A673 (cell line): ENCODE measurements around the gene CLDN20. TPM values are rescaled to one million over a fixed set of nuclear protein-coding genes. Genes with fewer than 3 reads are reported as not detected.

Experiments
- BruUV-seq: library from RNA; stranded (reverse); fragments of 400-500 nt; replicated peaks from 2 replicates; lab custom pipeline; 2021; lab: Mats Ljungman, UMichigan
- CTCF ChIA-PET: fragments of 300-600 bp; sonication (Branson Sonifier 250); formaldehyde crosslinking; loops from one replicate; lab custom pipeline; 2022; ENCODE audit warnings: antibody characterized with exemption; lab: Charles Lee
- POLR2A ChIA-PET: fragments of 300-600 bp; sonication (Branson Sonifier 250); formaldehyde crosslinking; loops from one replicate; lab custom pipeline; 2022; ENCODE audit warnings: antibody characterized with exemption; ENCODE audit not compliant: low non-redundant PET; lab: Charles Lee
- DNase-seq: peaks from one replicate; pipeline ENCODE4 v3.0.0-alpha.2; 2015; ENCODE audit warnings: low spot score
- H3K27ac ChIP-seq: fragments of 200-600 bp; sonication (generic); 2 replicates; pipeline ENCODE4 v1.5.1; 2016; ENCODE audit warnings: mixed run types, low read depth, mild to moderate bottlenecking, mixed read lengths, antibody characterized with exemption, low read length; ENCODE audit not compliant: poor library complexity, severe bottlenecking
- H3K27me3 ChIP-seq: fragments of 200-600 bp; sonication (generic); replicated peaks from 2 replicates; pipeline ENCODE4 v1.6.1; 2017; ENCODE audit warnings: mixed run types, low read depth, mild to moderate bottlenecking, mixed read lengths, antibody characterized with exemption, low read length; ENCODE audit not compliant: insufficient read depth, poor library complexity
- H3K36me3 ChIP-seq: fragments of 200-600 bp; sonication (generic); 2 replicates; pipeline ENCODE4 v1.6.1; 2016; ENCODE audit warnings: mixed run types, mild to moderate bottlenecking, mixed read lengths, antibody characterized with exemption, low read length; ENCODE audit not compliant: insufficient read depth, poor library complexity, severe bottlenecking
- H3K4me1 ChIP-seq: fragments of 200-600 bp; sonication (generic); 2 replicates; pipeline ENCODE4 v1.6.1; 2017; ENCODE audit warnings: mixed run types, mild to moderate bottlenecking, mixed read lengths, antibody characterized with exemption, low read length; ENCODE audit not compliant: insufficient read depth, poor library complexity, severe bottlenecking
- H3K4me3 ChIP-seq: fragments of 200-600 bp; sonication (generic); 2 replicates; pipeline ENCODE4 v1.5.1; 2016; ENCODE audit warnings: low read depth, mixed run types, mild to moderate bottlenecking, mixed read lengths, low read length; ENCODE audit not compliant: poor library complexity, severe bottlenecking
- H3K9me3 ChIP-seq: fragments of 200-600 bp; sonication (generic); 2 replicates; pipeline ENCODE4 v1.6.1; 2016; ENCODE audit warnings: mixed run types, low read depth, mild to moderate bottlenecking, mixed read lengths, antibody characterized with exemption, low read length; ENCODE audit not compliant: poor library complexity, severe bottlenecking
- CTCF ChIP-seq: fragments of 300-800, 200-600 bp; sonication (generic); conservative IDR thresholded peaks from 2 replicates; pipeline ENCODE4 v1.5.1; 2017; ENCODE audit warnings: low read depth, mild to moderate bottlenecking, antibody characterized with exemption, low read length, moderate library complexity, mixed read lengths
- EZH2 ChIP-seq: fragments of 200-600 bp; sonication (generic); IDR thresholded peaks from 2 replicates; pipeline ENCODE4 v1.6.1; 2017; ENCODE audit warnings: borderline replicate concordance, low read depth, mild to moderate bottlenecking, mixed read lengths, antibody characterized with exemption, low read length; ENCODE audit not compliant: poor library complexity, severe bottlenecking
- intact Hi-C: fragments of 100-400 bp; cut with micrococcal nuclease; formaldehyde crosslinking; loops from one replicate; pipeline ENCODE4 v1.10.0; 2022; ENCODE audit not compliant: unreplicated experiment
- total RNA-seq: library from RNA; stranded (reverse); gene quantifications from 2 replicates; pipeline ENCODE4 v1.2.3, GENCODE V29; 2021

CLDN20 gene
- total RNA-seq, 1 experiment from 2014 or later = not detected

DNA sequence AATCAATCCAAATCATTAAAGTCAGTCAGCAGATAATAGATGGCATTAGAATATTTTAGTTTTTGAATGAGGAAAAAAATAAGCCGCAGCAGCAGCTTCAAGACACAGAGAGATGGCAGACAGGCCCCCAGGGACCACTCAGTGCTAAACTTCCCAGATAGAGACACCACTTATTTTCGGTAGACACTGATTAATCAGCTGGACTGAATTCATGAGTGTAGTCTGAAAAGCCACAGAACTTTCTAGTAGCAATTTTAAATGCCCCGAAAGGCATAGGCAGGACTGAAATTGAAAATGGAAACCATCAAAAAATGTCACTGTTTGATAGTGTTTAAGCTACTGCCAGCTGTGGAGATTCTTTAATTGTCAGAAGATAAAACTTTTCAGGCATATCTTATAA, 3.1 kb upstream of the CLDN20 start:
- CTCF ChIA-PET = no interaction called here
- Histone ChIP-seq H3K36me3 (peaks cover 40% of the 10 kb centered on the region), H3K27me3 (no peaks in the 10 kb centered on the region), H3K27ac (no peak overlapping the region), H3K9me3 (no peaks in the 10 kb centered on the region), H3K4me3 (no peak overlapping the region), H3K4me1 (peaks cover 11% of the 10 kb centered on the region)
- intact Hi-C loops = no loop called here
- no TSS peak for BruUV-seq
- peak; percentile 17 for DNase-seq
- POLR2A ChIA-PET = no interaction called here
- TF ChIP-seq EZH2 (no peak), CTCF (no peak)

DNA sequence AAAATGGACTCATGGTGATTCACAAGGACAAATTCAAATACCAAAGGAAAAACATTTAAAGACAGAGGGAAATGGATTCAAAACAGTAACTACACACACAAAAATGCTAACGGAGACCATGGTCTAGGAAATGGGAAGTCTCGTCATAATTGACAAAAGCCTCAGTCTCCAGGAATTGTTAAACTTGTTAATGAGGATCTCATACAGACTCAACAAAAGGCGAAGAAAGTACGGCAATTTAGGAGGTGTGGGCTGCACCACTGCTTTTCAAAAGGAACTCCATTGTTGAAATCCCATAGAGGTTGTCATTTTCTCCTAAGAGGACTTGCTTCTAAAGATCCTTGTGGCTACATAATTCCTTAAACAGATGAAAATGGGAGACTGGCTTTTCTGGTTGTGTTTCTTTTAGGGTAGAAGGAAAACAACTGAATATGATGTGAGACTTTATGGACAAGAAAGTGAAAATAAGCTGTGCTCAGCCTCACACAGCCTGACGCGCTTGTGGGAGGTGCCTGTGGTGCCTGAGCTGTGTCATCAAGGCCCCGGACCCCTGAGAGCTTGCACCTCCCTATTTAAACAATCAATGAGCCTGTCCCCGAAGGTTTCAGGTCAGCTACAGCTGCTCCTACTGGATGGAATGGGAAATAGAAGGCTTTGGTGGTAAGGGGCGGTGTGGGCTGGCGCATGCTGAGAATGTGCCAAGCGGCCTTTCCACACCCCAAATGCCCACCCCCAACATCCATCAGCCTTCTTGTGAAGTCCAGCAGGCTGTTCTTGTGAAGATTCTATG, 2.5 kb upstream of the CLDN20 start:
- Histone ChIP-seq H3K27ac (no peak overlapping the region), H3K4me3 (no peak overlapping the region), H3K4me1 (peaks cover 11% of the 10 kb centered on the region), H3K36me3 (peaks cover 34% of the 10 kb centered on the region), H3K9me3 (no peaks in the 10 kb centered on the region), H3K27me3 (no peaks in the 10 kb centered on the region)
- TF ChIP-seq EZH2 (no peak), CTCF (no peak)
- no TSS peak for BruUV-seq
- CTCF ChIA-PET = no interaction called here
- DNase-seq = no peak
- POLR2A ChIA-PET = no interaction called here
- intact Hi-C loops = no loop called here

GRCh38 chr6:155262655-155263054, 1.2 kb upstream of the CLDN20 start:
- ChIA-PET CTCF (no interaction called here), POLR2A (no interaction called here)
- Histone ChIP-seq H3K27me3 (no peaks in the 10 kb centered on the region), H3K27ac (no peak overlapping the region), H3K36me3 (peaks cover 24% of the 10 kb centered on the region), H3K9me3 (no peaks in the 10 kb centered on the region), H3K4me3 (no peak overlapping the region), H3K4me1 (peaks cover 11% of the 10 kb centered on the region)
- TF ChIP-seq EZH2 (no peak), CTCF (no peak)
- DNase-seq = no peak
- intact Hi-C loops = no loop called here
- BruUV-seq = no TSS peak
